SKM-1 treated with dmso at 0.1 percent for 144 hours (cell line): ENCODE measurements around the gene FSTL5.
"Not testable (repeated sequence)": the region's sequence is repeated elsewhere in the genome, so short reads cannot be mapped to it uniquely, and the experiment has no call there.

Source experiments
- DNase-seq: peaks from one replicate; lab custom pipeline; 2025; ENCODE audit not compliant: unreplicated experiment; lab: John Stamatoyannopoulos, UW

Gene FSTL5

GRCh38 chr4:162163892-162164759 lies at the start of gene FSTL5:
FSTL5 (minus strand) TSS chr4:162164000; CDS start chr4:162111396, 52,604 bp downstream.
- peak; percentile 77 for DNase-seq

- DNase-seq = no peak
Measured at GRCh38 chr4:162209706-162210105, 45.9 kb upstream of the FSTL5 start.

DNA sequence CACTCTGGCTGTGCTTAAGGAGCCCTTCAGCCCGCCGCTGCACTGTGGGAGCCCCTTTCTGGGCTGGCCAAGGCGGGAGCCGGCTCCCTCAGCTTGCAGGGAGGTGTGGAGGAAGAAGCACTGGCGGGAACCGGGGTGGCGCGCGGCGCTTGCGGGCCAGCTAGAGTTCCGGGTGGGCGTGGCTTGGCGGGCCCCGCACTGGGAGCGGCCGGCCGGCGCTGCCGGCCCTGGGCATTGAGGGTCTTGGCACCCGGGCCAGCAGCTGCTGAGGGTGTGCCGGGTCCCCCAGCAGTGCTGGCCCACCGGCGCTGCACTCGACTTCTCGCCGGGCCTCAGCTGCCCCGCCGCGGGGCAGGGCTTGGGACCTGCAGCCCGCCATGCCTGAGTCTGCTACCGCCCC lies 39.7 kb upstream of the FSTL5 start:
- DNase-seq = not testable (repeated sequence)

- DNase-seq = no peak
Measured at GRCh38 chr4:162201673-162202072, 37.9 kb upstream of the FSTL5 start.

- DNase-seq = peak; percentile 42
Measured at GRCh38 chr4:162170509-162170908, 6.7 kb upstream of the FSTL5 start.

DNA sequence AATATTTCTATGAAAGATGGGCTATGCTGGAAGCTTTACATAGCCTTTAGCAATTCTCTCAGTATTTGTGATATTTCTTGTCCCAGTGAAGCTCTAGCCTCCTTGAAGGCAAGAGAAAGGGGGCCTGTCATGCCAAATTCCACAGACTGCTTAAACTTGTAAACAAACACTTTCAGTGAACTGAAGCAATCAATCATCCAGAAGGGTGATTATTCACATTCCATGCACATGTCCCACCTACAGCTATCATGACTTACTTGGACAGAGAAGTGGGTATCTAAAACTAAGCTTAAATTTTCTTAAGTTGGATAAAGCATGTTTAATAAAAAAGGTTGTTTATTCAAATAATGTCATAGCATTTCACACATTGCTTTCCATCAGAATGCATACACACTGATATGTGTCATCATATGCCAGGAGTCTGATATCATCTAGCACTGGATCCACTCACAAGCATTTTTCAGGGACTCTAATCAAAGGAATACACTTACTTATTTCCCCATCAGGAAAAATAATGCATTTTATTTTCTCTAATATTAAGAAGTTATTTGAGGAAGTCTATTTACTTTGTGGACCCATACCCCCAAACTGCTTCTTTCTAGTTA lies 1.2 kb upstream of the FSTL5 start:
- no peak for DNase-seq

DNA sequence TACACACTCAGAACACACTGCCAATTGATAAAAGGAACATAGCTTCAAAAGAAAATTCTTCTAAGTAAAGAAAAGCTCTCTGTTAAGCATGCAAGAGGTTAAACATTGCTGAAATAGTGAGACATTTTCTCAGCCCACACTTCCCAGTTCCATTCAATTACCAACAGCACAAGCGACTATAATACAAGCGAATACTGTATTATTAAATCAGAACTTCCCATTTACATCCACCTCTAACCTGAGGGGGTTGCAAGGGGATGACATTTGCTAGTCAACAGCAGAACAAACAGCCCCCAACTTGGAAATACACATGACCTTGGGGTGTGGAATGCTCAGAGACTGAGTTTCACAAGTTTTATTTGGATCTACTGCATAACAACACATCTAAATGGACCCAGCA lies 1.1 kb downstream of the FSTL5 start:
- DNase-seq = no peak

- no peak for DNase-seq
Measured at GRCh38 chr4:162157241-162157640, 6.6 kb downstream of the FSTL5 start.

DNA sequence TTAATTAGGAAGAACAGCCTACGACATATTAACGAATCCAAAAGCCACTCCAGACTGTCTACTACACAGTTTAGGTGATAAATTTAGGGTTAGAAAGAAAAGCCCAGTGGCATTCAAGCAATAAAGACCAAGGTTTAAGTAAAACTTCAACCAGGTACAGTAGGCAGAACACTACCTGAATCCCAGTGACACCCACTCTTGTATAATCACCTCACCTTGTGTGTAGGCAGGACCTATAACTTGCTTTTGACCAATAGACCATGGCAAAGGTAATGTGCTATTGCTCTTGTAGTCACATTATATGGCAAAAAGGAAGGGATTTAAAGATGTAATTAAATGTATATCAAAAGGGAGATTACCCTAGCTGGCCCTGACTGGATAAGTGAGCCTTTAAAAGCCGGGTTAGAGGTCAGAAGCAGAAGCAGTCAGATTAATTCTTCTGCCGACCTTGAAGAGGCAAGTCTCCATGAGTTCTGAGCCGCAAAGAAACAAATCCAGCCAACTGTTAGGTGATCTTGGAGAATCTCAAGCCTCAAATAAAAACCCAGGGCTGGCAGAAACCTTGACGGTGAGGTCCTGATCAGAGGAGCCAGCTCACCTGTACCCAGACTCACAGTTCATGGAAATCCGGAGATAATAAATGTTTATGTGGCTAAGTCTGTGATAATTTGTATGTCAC lies 8.8 kb downstream of the FSTL5 start:
- no peak for DNase-seq

DNA sequence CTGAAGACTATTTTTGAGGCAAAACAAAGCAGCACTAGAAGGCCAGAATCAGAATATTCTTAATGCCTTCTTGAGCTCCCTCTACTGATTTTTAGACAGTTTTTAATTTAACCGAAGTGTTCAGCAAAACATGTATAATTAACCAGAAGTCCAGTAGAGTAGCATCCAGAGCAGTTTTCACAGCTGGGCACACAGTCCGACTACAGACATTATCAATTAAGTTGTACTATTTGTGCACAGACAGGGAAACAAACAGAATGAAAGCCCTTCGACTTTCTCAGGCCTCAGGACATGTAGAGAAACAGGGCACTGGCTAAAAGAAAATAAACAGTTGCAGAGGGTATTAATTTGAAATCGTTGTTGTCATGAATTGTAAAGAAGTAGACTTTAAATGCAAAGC lies 11.9 kb downstream of the FSTL5 start:
- no peak for DNase-seq

DNA sequence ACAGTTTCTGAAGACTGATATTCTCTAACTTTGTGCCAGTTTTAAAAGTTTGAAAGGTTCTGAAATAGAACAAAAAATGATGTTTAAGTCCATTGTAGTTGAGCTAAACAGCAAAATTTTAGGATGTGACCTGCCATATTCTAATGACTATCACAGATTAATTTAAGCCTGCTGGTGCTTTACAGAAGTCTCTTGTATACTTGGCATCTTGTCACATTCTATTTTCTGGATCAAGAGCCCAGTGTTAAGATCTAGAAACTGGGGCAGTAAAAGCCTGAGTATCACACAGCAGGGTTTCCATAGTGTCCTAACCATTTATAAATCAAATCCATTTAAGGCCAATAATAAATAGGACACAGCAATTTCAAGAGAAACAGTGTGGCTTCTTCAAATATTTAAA lies 12.4 kb downstream of the FSTL5 start:
- no peak for DNase-seq

- DNase-seq = no peak
Measured at GRCh38 chr4:162149644-162150043, 14.2 kb downstream of the FSTL5 start.

- DNase-seq = no peak
Measured at GRCh38 chr4:162140051-162140683, 23.6 kb downstream of the FSTL5 start.

DNA sequence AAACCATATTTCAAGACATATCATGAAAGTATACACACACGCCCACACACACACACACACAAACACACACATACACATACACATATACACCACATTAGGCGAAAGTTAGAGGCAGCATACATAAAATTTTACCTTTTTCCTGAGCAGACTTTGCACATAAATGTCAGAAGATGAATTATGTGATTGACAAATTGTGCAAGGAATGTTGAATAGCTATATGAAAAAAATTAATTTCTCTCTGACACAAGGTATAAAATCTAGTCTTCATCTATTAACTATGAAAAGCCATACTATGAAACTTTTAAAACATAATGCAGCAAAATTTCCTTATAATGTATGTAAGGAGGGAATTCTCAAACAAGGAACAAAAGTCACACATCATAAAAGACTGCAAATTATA lies 24.4 kb downstream of the FSTL5 start:
- no peak for DNase-seq

- DNase-seq = no peak
Measured at GRCh38 chr4:162131256-162131655, 32.5 kb downstream of the FSTL5 start.

GRCh38 chr4:162126729-162127128 lies 37.1 kb downstream of the FSTL5 start:
- no peak for DNase-seq

- DNase-seq = no peak
Measured at GRCh38 chr4:162117051-162117450, 46.7 kb downstream of the FSTL5 start.

DNA sequence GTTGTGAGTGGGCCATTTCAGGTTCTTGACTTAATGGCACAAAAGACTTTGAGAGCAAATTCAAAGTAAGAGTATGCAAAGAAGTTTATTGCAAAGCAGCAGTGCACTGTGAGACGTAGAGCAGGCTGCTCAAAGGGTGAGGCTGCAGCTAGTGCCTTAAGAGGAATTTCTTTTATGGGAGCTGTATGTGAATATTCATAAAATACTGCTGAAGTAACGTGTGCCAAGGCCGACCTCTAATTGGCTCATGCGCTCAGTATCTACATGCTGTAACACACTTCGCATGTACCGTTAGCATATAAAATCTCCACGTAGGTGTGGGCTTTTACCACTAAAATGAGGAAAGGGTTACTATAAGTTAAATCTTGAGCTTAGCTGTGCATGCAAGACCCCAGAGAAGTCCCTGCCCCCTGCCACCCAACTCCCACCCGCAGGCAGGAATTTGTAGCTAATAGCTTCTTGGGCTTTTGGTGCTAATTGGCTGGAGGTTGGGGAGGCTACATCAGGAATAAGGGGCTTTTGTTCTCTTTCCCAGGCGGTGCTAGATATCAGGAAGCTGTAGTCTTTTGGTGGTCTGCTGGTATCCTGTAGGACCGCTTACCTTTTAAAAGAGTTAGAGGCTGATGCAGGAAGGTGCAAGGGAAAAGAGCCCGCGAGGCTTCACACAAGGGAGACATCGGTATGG lies 47.6 kb downstream of the FSTL5 start:
- no peak for DNase-seq

GRCh38 chr4:162115333-162115732 lies 48.5 kb downstream of the FSTL5 start:
- no peak for DNase-seq

- DNase-seq = no peak
Measured at GRCh38 chr4:162111078-162111477, 52.7 kb downstream of the FSTL5 start.
